B cell (primary cell): Measurements from ENCODE around the gene TBC1D2. TPM values are rescaled to one million over a fixed set of nuclear protein-coding genes. Genes with fewer than 3 reads are reported as not detected.

ENCODE experiments used
- ATAC-seq: fragments of 200-7000 bp; cut with Tn5 transposase; one replicate; pipeline ENCODE4 v1.10.0; 2021; ENCODE audit warnings: low read depth, mild to moderate bottlenecking, moderate number of reproducible peaks, moderate library complexity
- CTCF ChIA-PET: fragments of 350-600 bp; sonication (Branson Sonifier 250); formaldehyde crosslinking; loops from one replicate; lab custom pipeline; 2021; ENCODE audit warnings: antibody characterized with exemption, inconsistent platforms; lab: Charles Lee
- POLR2A ChIA-PET: fragments of 350-600 bp; sonication (Branson Sonifier 250); formaldehyde crosslinking; loops from one replicate; lab custom pipeline; 2021; ENCODE audit warnings: antibody characterized with exemption; lab: Charles Lee
- DNase-seq: peaks from one replicate; pipeline ENCODE4 v3.0.0; 2013
- H2AFZ ChIP-seq: 2 replicates; pipeline ENCODE4 v1.6.1; 2012; ENCODE audit warnings: mild to moderate bottlenecking, low read depth, low read length; ENCODE audit not compliant: insufficient read depth, poor library complexity, severe bottlenecking
- H3K27ac ChIP-seq, 2 donors: 1 replicate in 1 of 2; 2 replicates in 1 of 2; pipeline ENCODE4 v1.5.1; 2012 to 2013; ENCODE audit warnings: low read length in 2 of 2, mild to moderate bottlenecking in 2 of 2, moderate library complexity in 1 of 2
- H3K27me3 ChIP-seq, 4 experiments: fragments of 200-600 bp in 1 of 4; sonication (generic) in 1 of 4; replicated peaks in 1 of 4; 1 replicate in 2 of 4; 2 replicates in 2 of 4; pipeline versions ENCODE4 v1.6.1 to v1.7.0; 2013 to 2016; ENCODE audit warnings: low read length in 3 of 4, mild to moderate bottlenecking in 2 of 4, mixed read lengths in 1 of 4, moderate library complexity in 1 of 4; ENCODE audit not compliant: insufficient read depth in 4 of 4, control insufficient read depth in 3 of 4; ENCODE audit errors: control extremely low read depth in 1 of 4
- H3K36me3 ChIP-seq, 2 experiments: replicated peaks in 1 of 2; 1 replicate in 1 of 2; 2 replicates in 1 of 2; pipeline versions ENCODE4 v1.6.1 to v1.7.1; 2013; ENCODE audit warnings: low read length in 1 of 2; ENCODE audit not compliant: insufficient read depth in 2 of 2, control insufficient read depth in 1 of 2; ENCODE audit errors: control extremely low read depth in 1 of 2, extremely low read depth in 1 of 2
- H3K4me1 ChIP-seq, 2 donors: fragments of 200-600 bp in 1 of 2; sonication (generic) in 1 of 2; 1 replicate in 1 of 2; 2 replicates in 1 of 2; pipeline versions ENCODE4 v1.5.1 to v1.6.1; 2013 to 2017; ENCODE audit warnings: low read length in 2 of 2; ENCODE audit not compliant: control insufficient read depth in 2 of 2, insufficient read depth in 2 of 2
- H3K4me2 ChIP-seq: replicated peaks from 2 replicates; pipeline ENCODE3; 2012; ENCODE audit warnings: mild to moderate bottlenecking, low read depth, low read length; ENCODE audit not compliant: poor library complexity, severe bottlenecking
- H3K4me3 ChIP-seq, 5 experiments: fragments of 200-600 bp in 1 of 5; sonication (generic) in 1 of 5; 1 replicate in 3 of 5; 2 replicates in 2 of 5; pipeline versions ENCODE4 v1.5.1 to v1.7.0; 2011 to 2016; ENCODE audit warnings: low read length in 4 of 5, mild to moderate bottlenecking in 4 of 5, low read depth in 2 of 5, control low read depth in 1 of 5, moderate library complexity in 1 of 5; ENCODE audit not compliant: insufficient read depth in 1 of 5; ENCODE audit errors: control extremely low read depth in 1 of 5, extremely low read depth in 1 of 5
- H3K79me2 ChIP-seq: fragments of 200-600 bp; sonication (generic); one replicate; pipeline ENCODE4 v1.6.0; 2016; ENCODE audit warnings: low read length; ENCODE audit not compliant: control insufficient read depth, insufficient read depth
- H3K9ac ChIP-seq: fragments of 200-600 bp; sonication (generic); 2 replicates; pipeline ENCODE4 v1.6.1; 2017; ENCODE audit warnings: mild to moderate bottlenecking, low read length, moderate library complexity
- H3K9me3 ChIP-seq, 3 donors: one replicate each; pipeline versions ENCODE4 v1.6.1 to v1.7.1; 2013; ENCODE audit warnings: low read length in 2 of 3; ENCODE audit not compliant: control insufficient read depth in 2 of 3, insufficient read depth in 1 of 3; ENCODE audit errors: control extremely low read depth in 1 of 3
- H4K20me1 ChIP-seq: 2 replicates; pipeline ENCODE4 v1.6.0; 2012; ENCODE audit warnings: mild to moderate bottlenecking, low read length; ENCODE audit not compliant: insufficient read depth, control insufficient read depth, poor library complexity, severe bottlenecking
- H3K27ac Mint-ChIP-seq: one replicate; pipeline ENCODE4 v1.8.0; 2021; ENCODE audit warnings: mixed read lengths
- H3K27me3 Mint-ChIP-seq: one replicate; pipeline ENCODE4 v1.8.0; 2021; ENCODE audit warnings: mixed read lengths
- H3K4me1 Mint-ChIP-seq: one replicate; pipeline ENCODE4 v1.8.0; 2021; ENCODE audit warnings: mixed read lengths
- H3K4me3 Mint-ChIP-seq: one replicate; pipeline ENCODE4 v1.8.0; 2021; ENCODE audit warnings: mixed read lengths
- H3K9me3 Mint-ChIP-seq: one replicate; pipeline ENCODE4 v1.8.0; 2022; ENCODE audit warnings: mixed read lengths; ENCODE audit not compliant: insufficient read depth
- EZH2 ChIP-seq: IDR thresholded peaks from 2 replicates; pipeline ENCODE4 v1.6.1; 2012; ENCODE audit warnings: borderline replicate concordance, low read depth, mild to moderate bottlenecking, moderate library complexity, low read length; ENCODE audit not compliant: insufficient read depth, poor library complexity, severe bottlenecking
- WGBS: methylation state at CpG from one replicate; pipeline ENCODE4 v1.1.5; 2013; ENCODE audit warnings: missing lambda C conversion rate; ENCODE audit not compliant: insufficient coverage; 5-methylcytosine and 5-hydroxymethylcytosine counted together
- intact Hi-C: fragments of 100-400 bp; cut with micrococcal nuclease; formaldehyde crosslinking; loops from one replicate; pipeline ENCODE4 v1.10.0; 2022
- polyA plus RNA-seq: library from polyadenylated mRNA; depleted of rRNA; stranded (reverse); fragments of >200 nt; gene quantifications from 2 replicates; pipeline ENCODE4 v1.2.3, GENCODE V29; 2012
- total RNA-seq, 2 donors: library from RNA; stranded (reverse); fragments of 120-200 nt in 1 of 2; gene quantifications; 1 replicate in 1 of 2; 2 replicates in 1 of 2; pipeline versions ENCODE4 v1.2.3 to v1.2.4, GENCODE V29; 2013 to 2022
- TF ChIP-seq, protein P1 (sequence below): fragments of 200-600 bp; IDR thresholded peaks from one replicate; pipeline ENCODE4 v1.8.0; 2022; ENCODE audit warnings: antibody characterized with exemption, mild to moderate bottlenecking

Gene TBC1D2
- total and polyA plus RNA-seq, 2 donors (not counting 1 experiment from before 2014, with no cell fraction given) = 5.0 to 5.3 TPM

DNA sequence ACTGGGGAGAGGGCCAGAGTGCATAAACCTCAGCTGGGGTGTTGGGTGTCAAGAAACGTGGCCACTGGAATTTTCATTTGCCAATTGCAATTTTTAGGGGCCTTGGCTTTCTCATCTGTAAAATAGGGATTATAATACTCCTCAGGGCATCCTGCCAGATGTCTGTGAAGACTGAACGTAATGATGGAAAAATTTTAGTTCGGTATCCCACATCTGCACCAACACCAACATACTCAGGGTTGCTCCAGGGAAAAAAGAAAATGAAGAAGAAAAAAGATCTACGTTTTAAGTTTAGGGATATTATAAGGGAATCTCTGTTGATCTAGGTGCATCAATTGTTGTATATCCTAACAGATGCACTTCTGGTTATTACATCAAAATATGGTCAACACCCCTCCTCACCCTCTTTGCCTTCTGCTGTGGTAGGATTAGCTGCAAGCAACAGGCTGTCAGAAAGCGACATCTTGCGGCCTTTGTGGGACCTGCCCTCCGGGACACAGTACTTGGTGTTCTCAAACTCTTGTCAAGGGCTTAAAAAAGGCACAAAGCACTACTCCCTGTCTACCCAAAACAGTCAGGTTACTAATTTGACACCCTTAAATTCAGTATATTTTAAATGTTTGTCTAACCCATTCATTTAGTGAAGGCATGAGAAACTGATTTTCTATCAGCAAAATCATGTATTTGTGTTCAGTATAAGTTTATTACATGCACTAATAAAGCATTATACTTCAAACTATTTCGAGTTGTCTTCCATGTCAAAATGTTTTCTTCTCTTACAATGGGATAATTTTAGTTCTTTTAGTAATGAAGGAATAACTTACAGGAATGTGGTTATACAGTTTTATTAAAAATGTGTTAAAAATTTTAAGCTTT lies 8.3 kb upstream of the TBC1D2 start:
- Mint-ChIP-seq H3K9me3 (no peaks in the 10 kb centered on the region), H3K27ac (no peak overlapping the region), H3K4me3 (no peak overlapping the region), H3K27me3 (peaks cover 21% of the 10 kb centered on the region), H3K4me1 (no peaks in the 10 kb centered on the region)
- Histone ChIP-seq H2AFZ (no peak overlapping the region), H3K79me2 (no peaks in the 10 kb centered on the region), H3K4me1 (no peaks in the 10 kb centered on the region), H3K4me3 (no peak overlapping the region), H3K4me2 (no peak overlapping the region), H3K9me3 (no peaks in the 10 kb centered on the region), H4K20me1 (no peaks in the 10 kb centered on the region), H3K27me3 (no peaks in the 10 kb centered on the region), H3K9ac (no peak overlapping the region), H3K36me3 (no peaks in the 10 kb centered on the region), H3K27ac (no peak overlapping the region)
- intact Hi-C loops = loop anchor here (1.0 to 5.0 kb wide), 5 partner anchors 58 to 551 kb away; no protein-coding TSS in a partner anchor
- DNase-seq = peak; percentile 85
- WGBS = 0% methylated on average over 3 of the region's 8 CpGs
- ChIA-PET CTCF (interaction anchor here (0.8 to 3.1 kb wide), 23 partner anchors 9 to 557 kb away, joined by 3 to 36 read pairs (median 4); partner anchors contain the start of genes TBC1D2 and TRMO), POLR2A (interaction anchor here (0.6 to 1.0 kb wide), 2 partner anchors 191 to 342 kb away, joined by 3 to 8 read pairs; partner anchors contain the start of gene TRMO)
- TF ChIP-seq, protein P1, sequence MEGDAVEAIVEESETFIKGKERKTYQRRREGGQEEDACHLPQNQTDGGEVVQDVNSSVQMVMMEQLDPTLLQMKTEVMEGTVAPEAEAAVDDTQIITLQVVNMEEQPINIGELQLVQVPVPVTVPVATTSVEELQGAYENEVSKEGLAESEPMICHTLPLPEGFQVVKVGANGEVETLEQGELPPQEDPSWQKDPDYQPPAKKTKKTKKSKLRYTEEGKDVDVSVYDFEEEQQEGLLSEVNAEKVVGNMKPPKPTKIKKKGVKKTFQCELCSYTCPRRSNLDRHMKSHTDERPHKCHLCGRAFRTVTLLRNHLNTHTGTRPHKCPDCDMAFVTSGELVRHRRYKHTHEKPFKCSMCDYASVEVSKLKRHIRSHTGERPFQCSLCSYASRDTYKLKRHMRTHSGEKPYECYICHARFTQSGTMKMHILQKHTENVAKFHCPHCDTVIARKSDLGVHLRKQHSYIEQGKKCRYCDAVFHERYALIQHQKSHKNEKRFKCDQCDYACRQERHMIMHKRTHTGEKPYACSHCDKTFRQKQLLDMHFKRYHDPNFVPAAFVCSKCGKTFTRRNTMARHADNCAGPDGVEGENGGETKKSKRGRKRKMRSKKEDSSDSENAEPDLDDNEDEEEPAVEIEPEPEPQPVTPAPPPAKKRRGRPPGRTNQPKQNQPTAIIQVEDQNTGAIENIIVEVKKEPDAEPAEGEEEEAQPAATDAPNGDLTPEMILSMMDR = peak; percentile 94
- no peak for TF ChIP-seq EZH2
- peak; percentile 100 for ATAC-seq
